ENCODE measurements around the gene RRP12. TPM values are rescaled to one million over a fixed set of nuclear protein-coding genes. Genes with fewer than 3 reads are reported as not detected.
A peak's percentile ranks its signal among the peaks of the same experiment; 100 is the strongest.

RRP12 gene
- 34.5 and 41.6 TPM in 2 replicates for total RNA-seq (ENCODE audit: low replicate concordance)
- long read RNA-seq, full-length matches to known transcripts: 3 of 14 reads
- long read RNA-seq, partial matches to known transcripts: 8 of 14 reads
- long read RNA-seq, other reads (novel, unspliced or antisense): 3 of 14 reads

- peaks cover 10% of the 10 kb centered on the region for H3K4me1 Mint-ChIP-seq (ENCODE audit: unreplicated experiment)
- peak; percentile 77 for DNase-seq (ENCODE audit: extremely low spot score, unreplicated experiment)
- H3K36me3 Mint-ChIP-seq: peaks cover 6% of the 10 kb centered on the region
- peak; percentile 23 for TF ChIP-seq CTCF (conservative IDR thresholded peaks at IDR 0.05)
- H3K27me3 Mint-ChIP-seq: no peaks in the 10 kb centered on the region
- H3K4me3 Mint-ChIP-seq: peak within 1 kb of the TSS; percentile 97
- peak within 1 kb of the TSS; percentile 96 for H3K27ac Mint-ChIP-seq
- H3K9me3 Mint-ChIP-seq: no peaks in the 10 kb centered on the region
These were observed at the start of gene RRP12 for GRCh38 chr10:97400665-97401454. Gene RRP12, minus strand, starts transcription at chr10:97401340. Its CDS starts 109 bp downstream, at chr10:97401231.

- peak overlapping the region; percentile 47 for H3K4me3 Mint-ChIP-seq
These were observed 49.7 kb upstream of the RRP12 start for GRCh38 chr10:97450828-97451227.

GRCh38 chr10:97445722-97446639, 44.8 kb upstream of the RRP12 start, which contains the start of the genes EXOSC1 and ZDHHC16:
Gene EXOSC1, minus strand, starts transcription at chr10:97446006. Its CDS starts 21 bp downstream, at chr10:97445985.
Gene ZDHHC16, plus strand, starts transcription at chr10:97446175. Its CDS starts 5,501 bp downstream, at chr10:97451676.
- H3K27ac Mint-ChIP-seq: peak within 1 kb of the TSS; percentile 85
- H3K36me3 Mint-ChIP-seq: peaks cover 11% of the 10 kb centered on the region
- DNase-seq (ENCODE audit: extremely low spot score, unreplicated experiment): peak; percentile 89
- no peak for TF ChIP-seq CTCF (conservative IDR thresholded peaks at IDR 0.05)
- no peaks in the 10 kb centered on the region for H3K9me3 Mint-ChIP-seq
- peak within 1 kb of the TSS; percentile 98 for H3K4me3 Mint-ChIP-seq
- peaks cover 21% of the 10 kb centered on the region for H3K4me1 Mint-ChIP-seq (ENCODE audit: unreplicated experiment)
- H3K27me3 Mint-ChIP-seq: no peaks in the 10 kb centered on the region

More at GRCh38 chr10:97450828-97451227, 49.7 kb upstream of the RRP12 start:
- no peaks in the 10 kb centered on the region for H3K9me3 Mint-ChIP-seq
- TF ChIP-seq CTCF (conservative IDR thresholded peaks at IDR 0.05): no peak
- DNase-seq (ENCODE audit: extremely low spot score, unreplicated experiment): no peak
- H3K27me3 Mint-ChIP-seq: no peaks in the 10 kb centered on the region
- no peak overlapping the region for H3K27ac Mint-ChIP-seq
- peaks cover 18% of the 10 kb centered on the region for H3K36me3 Mint-ChIP-seq
- peaks cover 20% of the 10 kb centered on the region for H3K4me1 Mint-ChIP-seq (ENCODE audit: unreplicated experiment)

GRCh38 chr10:97445357-97445721, 44.2 kb upstream of the RRP12 start:
- Mint-ChIP-seq H3K36me3 (peaks cover 8% of the 10 kb centered on the region), H3K27ac (peak overlapping the region; percentile 85), H3K4me1 (ENCODE audit: unreplicated experiment) (peaks cover 16% of the 10 kb centered on the region), H3K27me3 (no peaks in the 10 kb centered on the region), H3K9me3 (no peaks in the 10 kb centered on the region), H3K4me3 (peak overlapping the region; percentile 98)
- no peak for DNase-seq (ENCODE audit: extremely low spot score, unreplicated experiment)
- TF ChIP-seq CTCF (conservative IDR thresholded peaks at IDR 0.05): no peak

GRCh38 chr10:97444212-97444611, 43.1 kb upstream of the RRP12 start:
- H3K27ac Mint-ChIP-seq: no peak overlapping the region
- H3K27me3 Mint-ChIP-seq: no peaks in the 10 kb centered on the region
- TF ChIP-seq CTCF (conservative IDR thresholded peaks at IDR 0.05): no peak
- no peaks in the 10 kb centered on the region for H3K9me3 Mint-ChIP-seq
- no peak for DNase-seq (ENCODE audit: extremely low spot score, unreplicated experiment)
- peaks cover 8% of the 10 kb centered on the region for H3K36me3 Mint-ChIP-seq
- H3K4me1 Mint-ChIP-seq (ENCODE audit: unreplicated experiment): peaks cover 12% of the 10 kb centered on the region
- peak overlapping the region; percentile 98 for H3K4me3 Mint-ChIP-seq
